Middle frontal gyrus (tissue), 1 donor: ENCODE measurements around the gene AEBP1.

Experiments
- DNase-seq: peaks from one replicate; pipeline ENCODE4 v3.0.0-alpha.2; 2015; ENCODE audit warnings: low spot score; ENCODE audit errors: extremely low spot score

Gene AEBP1

DNA sequence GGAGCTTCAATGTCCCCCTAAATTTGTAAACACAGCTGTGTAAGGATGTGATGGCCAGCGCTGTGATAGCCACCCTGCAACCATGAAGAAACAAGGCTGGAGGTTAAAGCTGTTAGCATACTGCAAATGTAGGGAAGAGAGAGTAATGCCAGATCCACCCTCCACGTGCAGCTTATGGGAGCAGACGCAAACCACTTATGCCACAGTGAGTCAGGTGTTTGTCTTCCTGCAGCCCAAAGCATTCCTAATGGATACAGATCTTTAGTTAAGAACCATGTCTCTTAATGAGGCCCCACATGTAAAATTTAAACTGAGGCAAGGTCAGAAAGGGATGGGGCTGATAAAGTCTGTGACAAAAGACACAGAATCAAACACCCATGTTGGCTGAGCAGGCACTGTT is 50.6 kb downstream of the AEBP1 start:
- DNase-seq: no peak

DNA sequence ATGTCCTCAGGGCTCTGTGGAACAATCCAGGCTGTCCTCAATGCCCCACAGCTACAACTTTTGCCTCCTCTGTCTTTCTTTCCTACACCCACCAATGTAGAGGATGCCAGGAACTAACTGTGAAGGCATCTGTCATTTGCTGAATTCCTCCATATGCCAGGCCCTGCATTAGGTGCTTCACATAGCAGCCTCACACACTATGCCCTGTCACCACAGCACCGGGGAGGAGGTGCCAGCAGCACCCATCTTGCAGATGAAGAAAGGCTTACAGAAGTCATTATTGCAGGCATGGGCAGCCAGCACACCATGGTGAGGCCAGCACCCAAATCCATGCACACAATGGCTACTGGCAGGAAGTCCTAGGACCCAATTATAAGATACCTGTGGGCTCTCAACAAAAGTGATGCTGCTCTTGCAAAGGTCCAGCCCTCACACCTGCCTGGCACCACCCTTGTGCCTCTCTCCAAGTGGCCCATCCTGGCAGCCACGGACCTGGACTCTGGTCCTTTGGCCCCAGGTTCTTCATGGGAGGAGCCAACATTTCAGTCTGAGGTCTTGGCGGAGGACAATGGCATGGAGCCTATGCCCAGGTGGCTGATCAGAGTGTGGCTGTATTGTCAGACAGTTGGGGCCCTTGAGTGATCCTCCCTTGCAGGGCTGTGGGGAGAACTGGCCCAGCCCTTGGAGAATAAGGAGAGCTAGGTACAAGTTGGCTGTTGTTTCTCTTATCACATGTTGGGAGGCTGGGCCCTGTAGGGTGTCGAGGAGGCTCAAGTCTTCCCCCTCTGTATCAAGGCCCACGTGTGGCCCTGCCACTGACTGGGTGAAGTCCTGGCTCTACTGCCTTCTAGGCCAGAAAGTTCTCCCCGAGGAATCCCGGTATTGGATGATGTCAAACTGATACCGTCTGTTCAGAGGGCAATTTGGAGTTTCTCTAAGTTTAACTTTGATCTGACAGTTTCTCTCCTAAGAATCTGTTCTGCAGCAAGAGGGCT is 51.3 kb downstream of the AEBP1 start:
- DNase-seq: no peak

DNA sequence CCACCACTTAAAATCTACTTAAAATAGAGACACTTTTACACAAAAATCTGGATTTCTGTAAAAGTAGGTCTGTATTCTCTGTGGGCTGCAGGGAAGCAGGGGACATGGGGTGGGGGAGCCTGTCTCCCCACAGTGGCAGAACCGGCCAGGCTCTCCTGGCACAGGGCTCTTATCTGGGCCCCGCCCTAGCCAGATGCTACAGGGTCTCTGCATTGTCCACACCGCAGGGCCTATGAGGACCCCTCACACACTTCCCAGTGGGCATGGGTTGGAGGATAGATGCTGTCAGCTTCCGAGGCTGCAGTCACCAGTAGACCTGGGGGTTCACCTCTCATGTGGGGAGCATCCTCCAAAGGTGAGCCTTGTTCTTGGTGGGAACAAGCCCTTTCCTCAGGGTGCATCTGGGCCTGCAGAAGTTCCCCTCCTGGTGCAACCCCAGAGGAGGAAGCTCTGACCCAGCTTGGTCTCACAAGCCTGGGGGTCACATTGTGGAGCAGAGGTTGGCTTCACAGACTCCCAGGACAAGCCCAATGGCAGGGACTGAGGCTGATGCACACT is 52.4 kb downstream of the AEBP1 start:
- DNase-seq: no peak

DNA sequence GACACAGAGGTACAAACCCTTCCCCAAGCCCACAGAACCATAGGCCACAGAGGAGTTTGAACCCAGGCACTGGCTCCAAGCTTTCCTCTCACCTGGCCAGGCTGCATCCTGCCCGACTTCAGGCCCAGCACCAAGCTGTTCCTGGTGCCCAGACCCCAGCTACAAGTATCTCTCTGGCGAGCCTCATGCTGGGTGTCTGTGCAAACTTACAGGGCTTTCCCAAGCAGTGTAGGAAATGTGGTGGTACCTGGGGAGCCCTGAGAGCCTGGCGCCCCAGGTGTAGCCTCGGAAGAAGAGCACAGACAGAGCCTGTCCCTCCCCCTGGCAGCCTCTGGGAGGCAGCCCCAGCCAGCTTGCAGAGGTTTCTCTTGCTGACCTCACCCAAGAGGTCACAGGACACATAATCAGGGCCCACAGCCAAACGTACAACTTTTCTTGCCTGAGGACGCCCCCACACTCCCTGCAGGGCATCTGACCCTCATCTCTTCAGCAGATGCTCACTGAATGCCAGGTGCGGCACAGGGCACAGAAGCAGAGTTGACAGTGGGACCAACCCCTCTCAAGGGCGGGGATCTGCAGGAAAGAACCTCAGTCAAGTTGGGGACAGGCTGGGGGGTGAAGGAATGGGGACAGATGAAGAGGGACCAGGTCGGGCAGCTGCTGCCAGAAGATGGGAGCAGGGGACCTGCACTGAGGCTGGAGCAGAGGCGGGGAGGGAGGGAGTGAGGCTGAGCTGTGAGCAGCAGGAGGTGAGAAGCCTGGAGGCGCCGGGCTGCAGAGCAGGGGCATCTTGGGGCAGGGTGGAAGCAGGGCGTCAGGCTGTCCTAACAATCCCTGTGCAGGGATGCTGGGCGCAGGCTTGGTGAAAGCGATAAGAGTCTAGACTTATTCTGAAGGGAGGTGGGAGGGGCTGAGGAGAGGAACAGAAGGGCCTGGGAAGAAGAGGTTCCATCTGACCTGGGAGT is 53.3 kb downstream of the AEBP1 start:
- no peak for DNase-seq

DNA sequence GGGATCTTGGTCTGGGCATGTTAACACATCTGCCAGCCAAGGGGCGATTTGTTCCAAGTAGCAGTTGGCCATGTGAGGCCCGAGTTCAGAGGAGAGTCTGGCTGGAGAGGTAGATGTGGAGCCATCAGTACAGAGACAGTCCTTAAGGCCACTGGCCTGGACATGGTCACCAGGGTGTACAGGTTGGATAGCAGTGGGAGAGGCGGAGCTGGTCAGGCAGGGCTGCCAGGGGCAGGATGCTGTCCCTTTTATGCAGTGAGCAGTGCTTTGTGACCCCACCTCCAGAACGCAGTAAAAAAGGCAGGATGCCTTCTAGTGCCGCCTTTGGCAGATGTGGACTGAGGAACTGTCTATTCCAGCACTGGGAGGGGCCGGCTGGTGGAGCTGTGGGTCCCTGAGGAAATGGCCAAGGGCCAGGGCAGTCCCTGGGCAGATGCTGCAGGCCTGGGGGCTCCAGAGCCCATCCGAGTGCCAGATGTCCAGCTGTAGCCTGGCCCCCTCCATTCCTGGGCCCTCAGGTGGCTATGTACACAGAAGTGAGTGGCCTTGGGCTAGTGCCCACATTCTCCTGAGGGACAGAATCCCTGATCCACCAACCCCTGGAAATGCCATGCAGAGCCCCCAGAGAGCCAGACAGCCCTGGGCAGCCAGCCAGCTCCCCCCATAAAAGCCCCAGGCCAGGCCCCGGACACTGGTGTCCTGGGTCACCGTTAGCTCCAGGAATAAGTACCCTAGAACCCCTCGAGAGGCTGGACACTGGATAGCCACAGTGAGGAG is 54.1 kb downstream of the AEBP1 start:
- DNase-seq: no peak

DNA sequence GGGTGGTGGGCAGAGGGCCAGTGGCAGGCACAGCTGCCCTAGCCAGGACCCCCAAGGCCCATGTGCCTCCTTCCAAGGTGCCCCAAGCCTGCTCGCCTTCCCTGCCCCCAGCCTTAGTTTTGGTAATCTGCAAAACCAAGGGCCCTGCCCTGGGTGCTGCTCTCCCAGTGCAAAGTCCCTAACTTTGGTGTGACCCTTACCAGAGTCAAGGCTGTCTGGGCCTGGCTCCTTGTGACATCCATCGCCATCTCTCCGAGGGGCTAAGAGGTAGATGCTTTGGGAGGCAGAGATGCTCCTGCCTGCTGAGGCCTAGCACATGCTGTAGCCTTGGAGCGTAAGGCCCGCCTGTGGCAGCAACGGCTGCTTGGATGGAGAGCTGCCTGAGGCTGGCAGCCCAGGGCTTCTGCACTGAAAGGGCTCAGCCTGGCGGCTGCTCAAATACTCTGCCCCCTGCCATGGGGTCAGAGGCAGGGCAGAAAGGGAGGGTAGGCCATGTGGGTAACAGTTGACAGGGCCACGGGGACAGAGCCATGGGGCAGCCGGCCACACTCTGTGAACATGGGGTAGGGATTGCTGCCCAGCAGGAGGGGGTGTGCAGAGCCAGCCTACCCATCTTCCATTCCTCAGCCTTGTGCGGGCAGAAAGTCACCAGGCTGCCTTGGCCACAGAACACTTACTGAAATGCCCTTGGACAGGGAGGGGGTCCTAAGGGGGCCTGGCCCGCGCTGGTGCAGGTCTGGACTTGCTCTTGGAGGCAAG is 54.9 kb downstream of the AEBP1 start:
- no peak for DNase-seq

DNA sequence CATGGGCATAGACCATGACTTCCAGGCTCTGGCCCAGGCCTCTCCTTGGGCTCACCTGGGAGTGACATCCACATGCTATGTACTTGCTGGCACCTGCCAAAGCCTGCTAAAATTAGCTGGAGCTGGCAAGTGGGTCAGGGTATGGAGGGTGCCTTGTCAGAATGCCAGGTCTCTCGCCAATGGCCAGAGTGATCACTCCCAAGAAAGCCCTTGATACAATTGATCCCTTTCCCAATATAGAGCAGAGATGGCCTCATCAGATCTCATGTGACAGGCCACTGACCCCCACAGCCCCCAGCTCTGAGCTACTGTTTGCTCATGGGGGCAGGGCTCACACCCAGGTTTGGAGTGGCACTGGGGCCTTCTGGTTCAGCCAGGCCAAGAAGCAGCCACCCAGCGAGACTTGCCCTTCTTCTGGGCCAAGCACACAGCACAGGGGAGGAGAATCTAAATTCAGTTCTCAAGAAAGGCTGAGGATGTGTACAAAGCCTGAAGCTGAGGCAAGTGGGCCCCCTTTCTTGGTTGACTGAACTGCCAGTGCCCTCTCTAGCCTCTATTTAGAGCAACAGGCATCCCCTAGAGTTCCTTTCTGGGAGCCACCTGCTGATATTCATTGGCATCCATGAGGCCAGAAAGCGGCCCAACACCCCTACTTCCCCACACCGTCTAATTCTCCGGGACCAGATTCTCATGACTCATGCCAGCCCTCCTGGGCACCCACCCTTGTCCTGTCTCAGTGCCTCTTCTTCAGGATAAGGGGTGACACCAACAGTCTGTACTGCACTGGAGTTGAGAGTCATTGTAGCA is 55.9 kb downstream of the AEBP1 start:
- no peak for DNase-seq

DNA sequence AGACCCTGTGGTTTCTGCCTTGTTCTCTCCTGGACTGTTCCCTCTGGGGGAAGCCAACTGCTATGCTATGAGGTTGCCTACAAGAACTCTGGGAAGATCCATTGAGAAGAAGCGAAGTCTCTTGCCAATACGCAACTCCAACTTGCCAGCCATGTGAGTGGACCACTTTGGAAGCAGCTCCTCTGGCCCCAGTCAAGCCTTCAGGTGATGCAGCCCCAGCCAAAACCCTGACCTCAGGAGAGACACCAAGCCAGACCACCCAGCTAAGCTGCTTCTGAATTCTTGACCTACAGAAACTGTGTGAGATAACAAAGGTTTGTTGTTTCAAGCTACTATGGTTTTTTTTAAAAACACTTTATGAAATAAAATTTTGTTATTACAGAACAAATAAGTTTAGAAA is 57.2 kb downstream of the AEBP1 start:
- no peak for DNase-seq

DNA sequence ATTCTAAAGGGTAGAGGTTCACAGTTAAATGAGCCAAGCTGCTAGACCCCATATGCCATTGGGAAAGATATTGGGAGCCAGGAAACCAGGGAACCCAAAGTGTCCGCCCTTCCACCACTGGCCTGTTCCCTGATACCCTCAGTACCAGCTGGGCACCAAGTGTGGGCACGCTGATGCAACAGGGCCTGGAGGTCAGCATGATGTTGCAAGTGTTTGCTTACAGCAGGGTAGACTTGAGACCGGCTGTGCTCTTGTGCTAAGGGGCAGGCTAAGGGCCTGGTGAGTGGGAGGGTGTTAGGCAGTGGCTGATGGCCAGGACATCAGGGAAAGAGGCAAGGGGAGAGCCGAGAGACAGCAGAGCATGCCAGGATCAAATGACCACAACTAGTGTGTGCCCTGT is 58.0 kb downstream of the AEBP1 start:
- no peak for DNase-seq

DNA sequence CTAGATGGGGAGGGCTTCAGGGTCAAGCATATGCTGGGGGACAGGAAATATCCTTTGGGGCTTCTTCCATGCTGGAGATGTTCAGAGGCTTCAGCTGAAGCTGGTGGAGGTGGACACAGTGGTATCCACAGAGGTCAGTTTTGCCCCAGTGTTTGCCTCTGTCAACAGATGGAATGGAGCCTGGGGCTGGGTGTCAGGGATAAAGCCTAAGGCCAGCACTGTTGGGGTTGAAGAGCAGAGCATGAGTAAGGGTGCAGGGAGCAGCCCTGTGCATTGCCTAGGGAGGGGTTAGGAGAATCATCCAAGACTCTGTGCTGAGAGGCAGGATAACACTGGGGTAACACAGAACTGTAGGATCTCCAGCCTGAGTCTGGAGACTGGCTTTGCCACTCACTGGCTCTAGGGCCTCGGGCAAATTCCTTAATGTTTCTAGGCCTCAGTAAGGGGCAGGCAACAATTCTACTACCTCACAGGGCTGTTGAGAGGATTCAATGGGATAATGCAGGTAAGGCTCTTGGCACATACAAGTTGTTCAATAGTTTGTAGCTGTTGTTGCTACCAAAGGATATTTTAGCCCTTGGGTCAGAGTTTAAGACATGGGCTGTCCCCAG is 58.7 kb downstream of the AEBP1 start:
- DNase-seq: no peak

DNA sequence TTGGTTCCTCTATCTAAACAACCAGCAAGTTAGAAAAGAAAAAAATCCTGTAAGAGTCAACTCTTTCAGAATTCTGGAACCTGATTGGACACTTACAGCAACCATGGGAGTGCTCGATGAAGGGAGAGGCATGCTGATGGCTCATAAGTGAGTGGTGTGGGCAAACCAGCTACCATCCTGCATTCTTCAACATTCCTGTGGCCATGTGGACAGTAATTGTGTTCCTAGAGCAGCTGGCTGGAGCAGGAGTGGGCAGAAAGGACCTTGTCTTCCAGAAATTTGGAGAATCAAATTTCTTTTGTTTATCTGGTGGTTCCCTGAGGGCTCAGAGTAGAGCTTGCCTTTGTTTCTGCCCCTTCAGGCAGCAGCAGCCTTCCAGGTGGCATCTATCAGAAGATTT is 59.4 kb downstream of the AEBP1 start:
- no peak for DNase-seq
